Measurements from ENCODE around the gene PSAP.

Gene PSAP

GRCh38 chr10:71795248-71795647 lies 55.8 kb downstream of the PSAP start:
- in situ Hi-C loops (cut with HindIII; ENCODE audit: low sequenced_read_pairs): loop anchor here (5.0 kb wide), 1 partner anchor 98 kb away; no protein-coding TSS in a partner anchor

- in situ Hi-C loops (cut with HindIII; ENCODE audit: low sequenced_read_pairs): no loop called here
Observed at GRCh38 chr10:71790749-71791440, 60.2 kb downstream of the PSAP start.

GRCh38 chr10:71789871-71790270 lies 61.2 kb downstream of the PSAP start:
- in situ Hi-C loops (cut with HindIII; ENCODE audit: low sequenced_read_pairs): no loop called here

GRCh38 chr10:71788954-71789353 lies 62.1 kb downstream of the PSAP start:
- in situ Hi-C loops (cut with HindIII; ENCODE audit: low sequenced_read_pairs): no loop called here

- in situ Hi-C loops (cut with HindIII; ENCODE audit: low sequenced_read_pairs): no loop called here
Observed at GRCh38 chr10:71784679-71785272, 66.3 kb downstream of the PSAP start.

- in situ Hi-C loops (cut with HindIII; ENCODE audit: low sequenced_read_pairs): no loop called here
Observed at GRCh38 chr10:71783917-71784678, 67.0 kb downstream of the PSAP start.

GRCh38 chr10:71782917-71783490 lies 68.0 kb downstream of the PSAP start:
- in situ Hi-C loops (cut with HindIII; ENCODE audit: low sequenced_read_pairs): no loop called here

GRCh38 chr10:71782221-71782916 lies 68.7 kb downstream of the PSAP start:
- in situ Hi-C loops (cut with HindIII; ENCODE audit: low sequenced_read_pairs): no loop called here

GRCh38 chr10:71780719-71781118 lies 70.3 kb downstream of the PSAP start:
- in situ Hi-C loops (cut with HindIII; ENCODE audit: low sequenced_read_pairs): no loop called here

GRCh38 chr10:71780156-71780555 lies 70.9 kb downstream of the PSAP start:
- in situ Hi-C loops (cut with HindIII; ENCODE audit: low sequenced_read_pairs): no loop called here

GRCh38 chr10:71779641-71780040 lies 71.4 kb downstream of the PSAP start:
- in situ Hi-C loops (cut with HindIII; ENCODE audit: low sequenced_read_pairs): no loop called here

GRCh38 chr10:71778071-71778825 lies 72.8 kb downstream of the PSAP start:
- in situ Hi-C loops (cut with HindIII; ENCODE audit: low sequenced_read_pairs): no loop called here

GRCh38 chr10:71777213-71777985 lies 73.7 kb downstream of the PSAP start:
- in situ Hi-C loops (cut with HindIII; ENCODE audit: low sequenced_read_pairs): no loop called here

- in situ Hi-C loops (cut with HindIII; ENCODE audit: low sequenced_read_pairs): no loop called here
Observed at GRCh38 chr10:71776481-71776925, 74.5 kb downstream of the PSAP start.

GRCh38 chr10:71774916-71775702 lies 75.9 kb downstream of the PSAP start:
- in situ Hi-C loops (cut with HindIII; ENCODE audit: low sequenced_read_pairs): no loop called here

- in situ Hi-C loops (cut with HindIII; ENCODE audit: low sequenced_read_pairs): no loop called here
Observed at GRCh38 chr10:71773221-71773971, 77.7 kb downstream of the PSAP start, which contains the start of gene VSIR. VSIR (minus strand) TSS chr10:71773520; CDS start chr10:71773439, 81 bp downstream.

- in situ Hi-C loops (cut with HindIII; ENCODE audit: low sequenced_read_pairs): no loop called here
Observed at GRCh38 chr10:71772832-71773220, 78.2 kb downstream of the PSAP start.

All from endothelial cell of hepatic sinusoid (primary cell).